Measurements from ENCODE around the gene OCIAD2.
"Not testable (repeated sequence)": the region's sequence is repeated elsewhere in the genome, so short reads cannot be mapped to it uniquely, and the experiment has no call there.

Gene OCIAD2

GRCh38 chr4:48891028-48891619 is 15.4 kb downstream of the OCIAD2 start:
- TF ChIP-seq CTCF (conservative IDR thresholded peaks at IDR 0.05; ENCODE audit: control insufficient read depth, insufficient read depth, low read depth, low read length), result no peak
- no peak for DNase-seq (ENCODE audit: low read depth)
- H3K4me3 ChIP-seq (ENCODE audit: control insufficient read depth, low read depth, low read length), result no peak overlapping the region

- DNase-seq (ENCODE audit: low read depth); H3K4me3 ChIP-seq (ENCODE audit: control insufficient read depth, low read depth, low read length): not testable (repeated sequence)
Observed at GRCh38 chr4:48889750-48890149, 16.8 kb downstream of the OCIAD2 start.

- not testable (repeated sequence) for DNase-seq (ENCODE audit: low read depth)
Observed at GRCh38 chr4:48881646-48882045, 24.9 kb downstream of the OCIAD2 start.

GRCh38 chr4:48879561-48880442 is 26.8 kb downstream of the OCIAD2 start:
- no peak for DNase-seq (ENCODE audit: low read depth)
- no peak overlapping the region for H3K4me3 ChIP-seq (ENCODE audit: control insufficient read depth, low read depth, low read length)
- TF ChIP-seq CTCF (conservative IDR thresholded peaks at IDR 0.05; ENCODE audit: control insufficient read depth, insufficient read depth, low read depth, low read length), result no peak

More at GRCh38 chr4:48881646-48882045, 24.9 kb downstream of the OCIAD2 start:
- not testable (repeated sequence) for H3K4me3 ChIP-seq (ENCODE audit: control insufficient read depth, low read depth, low read length)

- TF ChIP-seq CTCF (conservative IDR thresholded peaks at IDR 0.05; ENCODE audit: control insufficient read depth, insufficient read depth, low read depth, low read length), result no peak
- H3K4me3 ChIP-seq (ENCODE audit: control insufficient read depth, low read depth, low read length), result no peak overlapping the region
- no peak for DNase-seq (ENCODE audit: low read depth)
Observed at GRCh38 chr4:48877827-48878535, 28.6 kb downstream of the OCIAD2 start.

- not testable (repeated sequence) for DNase-seq (ENCODE audit: low read depth); H3K4me3 ChIP-seq (ENCODE audit: control insufficient read depth, low read depth, low read length)
Observed at GRCh38 chr4:48864696-48865095, 41.9 kb downstream of the OCIAD2 start.

GRCh38 chr4:48863728-48864127 is 42.8 kb downstream of the OCIAD2 start:
- H3K4me3 ChIP-seq (ENCODE audit: control insufficient read depth, low read depth, low read length), result no peak overlapping the region
- no peak for TF ChIP-seq CTCF (conservative IDR thresholded peaks at IDR 0.05; ENCODE audit: control insufficient read depth, insufficient read depth, low read depth, low read length)
- DNase-seq (ENCODE audit: low read depth), result no peak

GRCh38 chr4:48862661-48863060 is 43.9 kb downstream of the OCIAD2 start:
- no peak for DNase-seq (ENCODE audit: low read depth)

More at GRCh38 chr4:48862661-48863060, 43.9 kb downstream of the OCIAD2 start:
- no peak for TF ChIP-seq CTCF (conservative IDR thresholded peaks at IDR 0.05; ENCODE audit: control insufficient read depth, insufficient read depth, low read depth, low read length)
- H3K4me3 ChIP-seq (ENCODE audit: control insufficient read depth, low read depth, low read length), result no peak overlapping the region

All from fibroblast of mammary gland (primary cell).